Nephron (organoid): ENCODE measurements around the gene ETNK2.

ENCODE experiments used
- H3K27ac Mint-ChIP-seq, 3 experiments: 2 replicates each; pipeline ENCODE4 v1.8.0; 2020; ENCODE audit warnings: mixed read lengths in 3 of 3, mild to moderate bottlenecking in 2 of 3, moderate library complexity in 1 of 3
- H3K27me3 Mint-ChIP-seq: 2 replicates; pipeline ENCODE4 v1.8.0; 2021; ENCODE audit warnings: low read depth, mild to moderate bottlenecking, moderate library complexity, mixed read lengths
- H3K36me3 Mint-ChIP-seq: 2 replicates; pipeline ENCODE4 v1.8.0; 2020; ENCODE audit warnings: low read depth, mixed read lengths
- H3K4me1 Mint-ChIP-seq: 2 replicates; pipeline ENCODE4 v1.8.0; 2020; ENCODE audit warnings: mixed read lengths
- H3K4me3 Mint-ChIP-seq, 3 experiments: 2 replicates each; pipeline ENCODE4 v1.8.0; 2020; ENCODE audit warnings: mild to moderate bottlenecking in 3 of 3, mixed read lengths in 3 of 3, moderate library complexity in 2 of 3
- H3K9me3 Mint-ChIP-seq: 2 replicates; pipeline ENCODE4 v1.8.0; 2020; ENCODE audit warnings: mixed read lengths
- TF ChIP-seq, protein P1 (sequence below), 3 experiments: fragments of 200-600 bp; sonication (generic); IDR thresholded peaks; one replicate each; pipeline ENCODE4 v1.5.0; 2021; ENCODE audit warnings: antibody characterized with exemption in 3 of 3; ENCODE audit not compliant: unreplicated experiment in 3 of 3

ETNK2 gene

DNA sequence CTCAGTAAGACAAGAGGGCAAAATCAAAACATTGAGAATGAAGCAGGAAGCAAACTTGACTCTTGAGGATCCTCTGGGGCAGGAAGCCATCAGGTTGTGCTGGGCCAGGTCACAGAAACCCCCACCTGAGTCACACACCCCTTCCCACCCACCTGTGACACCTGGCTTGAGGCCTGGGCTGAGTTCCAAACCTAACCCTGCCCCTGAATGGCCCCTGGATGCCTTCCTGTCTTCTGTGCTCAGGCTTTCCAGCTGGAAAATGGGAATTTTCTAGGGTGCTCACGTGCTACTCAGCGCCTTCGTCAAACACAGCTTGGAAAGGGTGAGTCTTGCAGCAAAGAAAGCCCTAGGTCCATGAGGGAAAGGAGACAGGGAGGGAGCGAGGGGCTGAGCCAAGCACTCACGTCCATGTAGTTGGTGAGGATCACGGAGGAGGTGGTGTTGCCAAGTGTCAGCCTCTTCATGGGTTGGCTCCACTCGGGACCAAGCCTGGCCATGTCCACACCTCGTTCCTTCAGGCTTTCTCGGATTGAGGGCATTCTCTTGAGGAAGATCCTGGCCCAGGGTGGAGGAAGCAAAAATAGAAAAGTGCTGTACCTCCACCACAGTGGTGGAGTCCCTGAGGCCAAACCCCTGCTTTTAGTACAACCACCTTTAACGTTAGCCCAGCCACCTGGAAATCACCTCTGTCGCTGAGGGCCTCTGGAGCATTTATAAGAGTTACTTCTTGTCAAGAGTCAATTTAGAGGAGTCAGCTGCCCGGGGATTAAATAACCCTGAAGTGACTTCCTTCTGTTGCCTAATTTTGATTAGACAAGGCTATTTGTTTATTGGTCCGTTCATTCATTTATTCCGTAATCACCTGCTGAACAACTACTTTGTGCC is 10.0 kb upstream of the ETNK2 start:
- Mint-ChIP-seq H3K27me3 (peaks cover 26% of the 10 kb centered on the region), H3K4me1 (peaks cover 7% of the 10 kb centered on the region), H3K36me3 (no peaks in the 10 kb centered on the region), H3K4me3 (no peak overlapping the region), H3K9me3 (no peaks in the 10 kb centered on the region), H3K27ac (no peak overlapping the region)
- TF ChIP-seq, protein P1, sequence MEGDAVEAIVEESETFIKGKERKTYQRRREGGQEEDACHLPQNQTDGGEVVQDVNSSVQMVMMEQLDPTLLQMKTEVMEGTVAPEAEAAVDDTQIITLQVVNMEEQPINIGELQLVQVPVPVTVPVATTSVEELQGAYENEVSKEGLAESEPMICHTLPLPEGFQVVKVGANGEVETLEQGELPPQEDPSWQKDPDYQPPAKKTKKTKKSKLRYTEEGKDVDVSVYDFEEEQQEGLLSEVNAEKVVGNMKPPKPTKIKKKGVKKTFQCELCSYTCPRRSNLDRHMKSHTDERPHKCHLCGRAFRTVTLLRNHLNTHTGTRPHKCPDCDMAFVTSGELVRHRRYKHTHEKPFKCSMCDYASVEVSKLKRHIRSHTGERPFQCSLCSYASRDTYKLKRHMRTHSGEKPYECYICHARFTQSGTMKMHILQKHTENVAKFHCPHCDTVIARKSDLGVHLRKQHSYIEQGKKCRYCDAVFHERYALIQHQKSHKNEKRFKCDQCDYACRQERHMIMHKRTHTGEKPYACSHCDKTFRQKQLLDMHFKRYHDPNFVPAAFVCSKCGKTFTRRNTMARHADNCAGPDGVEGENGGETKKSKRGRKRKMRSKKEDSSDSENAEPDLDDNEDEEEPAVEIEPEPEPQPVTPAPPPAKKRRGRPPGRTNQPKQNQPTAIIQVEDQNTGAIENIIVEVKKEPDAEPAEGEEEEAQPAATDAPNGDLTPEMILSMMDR (IDR thresholded peaks at IDR 0.05; ENCODE audit: unreplicated experiment in 3 of 3), result no peak

DNA sequence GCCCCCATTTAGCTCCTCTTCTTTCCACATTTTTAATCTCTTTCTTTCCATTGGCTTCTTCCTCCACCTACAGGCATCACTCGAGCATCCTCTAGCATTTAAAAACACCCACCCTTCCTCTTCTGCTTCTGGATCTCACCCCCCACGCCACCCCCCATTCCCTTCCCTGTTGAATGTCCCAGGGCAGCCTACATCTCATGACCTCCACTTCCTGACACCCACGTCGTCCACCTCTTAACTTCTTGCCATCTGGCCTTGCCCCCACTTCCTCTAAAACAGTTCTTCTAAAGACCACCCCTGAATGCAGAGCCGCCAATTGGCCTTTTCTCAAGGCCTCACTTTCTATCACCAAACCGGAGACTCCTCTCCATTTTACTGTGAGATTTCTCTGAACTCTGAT is 6.1 kb upstream of the ETNK2 start:
- peaks cover 7% of the 10 kb centered on the region for H3K4me1 Mint-ChIP-seq

DNA sequence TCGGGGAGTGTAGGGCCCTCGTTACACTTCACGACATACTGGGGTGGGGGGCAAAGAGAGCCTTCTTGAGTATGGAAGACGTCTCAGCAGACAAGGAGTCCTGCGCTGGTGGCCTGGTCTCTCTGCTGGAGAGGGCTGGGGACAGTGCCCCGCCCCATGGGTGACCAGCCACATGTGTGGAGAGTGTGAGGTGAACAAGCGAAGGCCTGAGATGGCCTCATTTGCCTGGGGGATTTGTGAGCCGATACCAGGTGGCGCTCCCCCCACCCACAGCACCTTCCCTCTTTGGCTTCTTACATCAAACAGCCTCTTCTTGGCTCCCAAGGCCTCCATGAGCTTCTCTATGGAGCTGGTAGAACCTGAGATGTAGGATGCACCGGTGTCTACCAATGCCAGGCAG is 4.0 kb upstream of the ETNK2 start:
- Mint-ChIP-seq H3K9me3 (no peaks in the 10 kb centered on the region), H3K27me3 (peaks cover 34% of the 10 kb centered on the region), H3K4me1 (peaks cover 7% of the 10 kb centered on the region), H3K4me3 (no peak overlapping the region), H3K36me3 (no peaks in the 10 kb centered on the region), H3K27ac (no peak overlapping the region)
- TF ChIP-seq, protein P1 (IDR thresholded peaks at IDR 0.05; ENCODE audit: unreplicated experiment in 3 of 3), result no peak

More for the DNA sequence above, 6.1 kb upstream of the ETNK2 start:
- Mint-ChIP-seq H3K27ac (peak overlapping the region in 2 of 3 experiments; percentile 37 to 73), H3K27me3 (peaks cover 44% of the 10 kb centered on the region), H3K36me3 (no peaks in the 10 kb centered on the region), H3K9me3 (no peaks in the 10 kb centered on the region), H3K4me3 (peak overlapping the region in 1 of 3 experiments; percentile 8)
- TF ChIP-seq, protein P1 (IDR thresholded peaks at IDR 0.05; ENCODE audit: unreplicated experiment in 3 of 3), result no peak

DNA sequence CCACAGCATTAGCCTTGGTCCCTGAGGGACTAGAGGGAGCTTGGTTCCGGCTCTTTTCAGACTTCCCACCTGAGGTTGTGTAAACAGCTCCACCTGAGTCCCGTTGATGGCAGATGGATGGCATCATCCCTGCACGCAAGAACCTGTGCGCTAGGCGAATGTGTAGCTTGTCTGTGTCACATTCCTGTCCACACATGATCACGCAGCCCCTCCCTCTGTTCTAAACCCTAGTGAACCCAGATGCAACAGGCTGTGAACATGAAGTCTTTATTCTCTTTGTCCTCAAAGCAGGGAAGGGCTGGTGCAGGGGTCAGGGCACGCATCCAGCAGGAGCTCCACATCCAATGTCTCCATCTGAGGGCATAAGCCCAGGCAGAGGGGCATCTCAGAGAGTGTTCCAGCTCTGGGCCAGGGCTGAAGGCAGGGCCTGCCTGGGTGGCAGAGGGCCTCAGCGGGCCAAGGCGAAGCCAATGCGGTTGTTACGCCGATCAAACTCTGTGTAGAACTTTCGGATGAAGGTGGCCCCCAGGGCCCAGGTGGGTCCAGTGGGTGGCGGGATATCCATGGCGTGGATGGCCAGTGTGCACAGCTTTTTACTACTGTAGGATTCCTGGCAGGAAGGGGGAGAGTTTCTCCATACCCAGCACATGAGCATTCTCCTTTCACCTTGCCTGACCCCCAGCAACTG is 2.9 kb upstream of the ETNK2 start:
- H3K36me3 Mint-ChIP-seq, result no peaks in the 10 kb centered on the region
- H3K4me3 Mint-ChIP-seq, result peak overlapping the region; percentile 55 to 79 (median 67)
- H3K9me3 Mint-ChIP-seq, result no peaks in the 10 kb centered on the region
- TF ChIP-seq, protein P1 (IDR thresholded peaks at IDR 0.05; ENCODE audit: unreplicated experiment in 3 of 3), result no peak
- peaks cover 31% of the 10 kb centered on the region for H3K27me3 Mint-ChIP-seq
- no peak overlapping the region for H3K27ac Mint-ChIP-seq
- peaks cover 14% of the 10 kb centered on the region for H3K4me1 Mint-ChIP-seq

DNA sequence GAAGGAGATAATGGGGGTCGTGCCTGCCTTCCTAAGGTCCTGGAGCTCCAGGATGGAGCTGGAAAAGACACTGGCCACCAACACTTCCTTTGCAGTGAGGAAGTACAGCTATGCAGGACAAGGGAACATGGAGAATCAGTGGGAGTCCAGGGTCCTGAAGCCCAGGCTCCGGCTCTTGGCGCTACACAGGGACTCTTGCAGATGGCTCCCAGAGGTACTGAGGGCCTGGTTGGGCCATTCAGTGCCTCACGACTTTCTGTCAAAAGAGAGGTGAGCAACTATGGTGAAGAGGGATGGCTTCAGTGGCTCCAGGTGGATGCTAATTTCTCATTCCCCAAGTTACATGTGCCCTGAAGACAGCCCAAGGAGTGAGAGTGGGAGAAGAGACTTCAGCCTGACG is 1.8 kb upstream of the ETNK2 start:
- Mint-ChIP-seq H3K36me3 (no peaks in the 10 kb centered on the region), H3K27ac (peak overlapping the region in 1 of 3 experiments; percentile 18), H3K27me3 (peaks cover 31% of the 10 kb centered on the region), H3K4me3 (peak overlapping the region in 2 of 3 experiments; percentile 35 to 79), H3K9me3 (no peaks in the 10 kb centered on the region), H3K4me1 (peaks cover 19% of the 10 kb centered on the region)
- TF ChIP-seq, protein P1 (IDR thresholded peaks at IDR 0.05; ENCODE audit: unreplicated experiment in 3 of 3), result no peak
